Right renal cortex interstitium (tissue), 3 donors: ENCODE data around the gene NDUFS6. TPM values are rescaled to one million over a fixed set of nuclear protein-coding genes. Genes with fewer than 3 reads are reported as not detected.
"Not testable (repeated sequence)": the region's sequence is repeated elsewhere in the genome, so short reads cannot be mapped to it uniquely, and the experiment has no call there.

Source experiments
- DNase-seq, 3 donors: peaks; one replicate each; pipeline ENCODE4 v3.0.0-alpha.2; 2013; ENCODE audit warnings: low read depth in 3 of 3, low spot score in 2 of 3
- polyA plus RNA-seq, 3 donors: library from polyadenylated mRNA; unstranded; fragments of 120-200 nt; gene quantifications; one replicate each; pipeline ENCODE4 v1.2.1, GENCODE V29; 2013; ENCODE audit not compliant: insufficient read length in 3 of 3

The NDUFS6 gene
- polyA plus RNA-seq, 3 donors = 52.6 to 61.3 (median 54.6) TPM

- no peak for DNase-seq
These were observed 13.2 kb downstream of the NDUFS6 start for GRCh38 chr5:1814183-1815020.

GRCh38 chr5:1815071-1815786, 14.0 kb downstream of the NDUFS6 start:
- DNase-seq = no peak

- no peak for DNase-seq
These were observed 14.7 kb downstream of the NDUFS6 start for GRCh38 chr5:1815881-1816292.

GRCh38 chr5:1816495-1817089, 15.4 kb downstream of the NDUFS6 start:
- not testable (repeated sequence) for DNase-seq

GRCh38 chr5:1817261-1818043, 16.2 kb downstream of the NDUFS6 start:
- no peak for DNase-seq

- DNase-seq = no peak
These were observed 17.6 kb downstream of the NDUFS6 start for GRCh38 chr5:1818784-1819183.

- no peak for DNase-seq
These were observed 18.3 kb downstream of the NDUFS6 start for GRCh38 chr5:1819458-1819857.

- no peak for DNase-seq
These were observed 19.2 kb downstream of the NDUFS6 start for GRCh38 chr5:1820381-1820780.

- DNase-seq = no peak
These were observed 19.7 kb downstream of the NDUFS6 start for GRCh38 chr5:1820926-1821325.

GRCh38 chr5:1821862-1822261, 20.7 kb downstream of the NDUFS6 start:
- no peak for DNase-seq

- no peak for DNase-seq
These were observed 22.3 kb downstream of the NDUFS6 start for GRCh38 chr5:1823381-1824034.

- DNase-seq = no peak
These were observed 23.1 kb downstream of the NDUFS6 start for GRCh38 chr5:1824109-1824821.

GRCh38 chr5:1824903-1825841, 24.0 kb downstream of the NDUFS6 start:
- no peak for DNase-seq

GRCh38 chr5:1826235-1826980, 25.2 kb downstream of the NDUFS6 start:
- no peak for DNase-seq

- no peak for DNase-seq
These were observed 26.0 kb downstream of the NDUFS6 start for GRCh38 chr5:1827025-1827885.

GRCh38 chr5:1827886-1828397, 26.7 kb downstream of the NDUFS6 start:
- DNase-seq = no peak
